Measurements from ENCODE around the gene ADA. TPM values are rescaled to one million over a fixed set of nuclear protein-coding genes. Genes with fewer than 3 reads are reported as not detected.
"Not testable (repeated sequence)": the region's sequence is repeated elsewhere in the genome, so short reads cannot be mapped to it uniquely, and the experiment has no call there.

Gene ADA
- total RNA-seq, 2 experiments from 2014 or later, result 90.4 to 98.8 TPM

DNA sequence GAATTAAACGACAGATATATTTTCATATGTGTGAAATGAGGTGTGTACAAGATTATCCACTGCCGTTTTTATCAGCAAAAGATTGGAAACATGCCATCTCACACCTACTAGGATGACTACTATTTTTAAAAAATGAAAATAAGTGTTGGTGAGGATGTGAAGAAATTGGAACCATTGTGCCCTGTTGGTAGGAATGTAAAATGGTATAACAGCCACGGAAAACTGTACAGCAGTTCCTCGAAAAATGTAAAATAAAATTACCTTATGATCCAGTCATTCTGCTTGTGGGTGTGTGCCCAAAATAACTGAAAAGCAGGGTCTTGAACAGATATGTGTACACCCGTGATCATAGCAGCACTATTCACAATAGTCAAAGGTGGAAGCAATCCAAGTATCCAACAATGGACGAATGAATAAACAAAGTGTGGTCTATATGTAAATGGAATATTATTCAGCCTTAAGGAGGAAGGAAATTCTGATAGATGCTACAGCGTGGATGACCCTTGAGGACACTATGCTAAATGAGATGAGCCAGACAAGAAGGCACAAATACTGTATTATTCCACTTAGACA lies 36.6 kb upstream of the ADA start:
- POLR2A ChIA-PET, result no interaction called here
- no peak for ATAC-seq (ENCODE audit: low read depth)

GRCh38 chr20:44686934-44687333 lies 35.4 kb upstream of the ADA start:
- DNase-seq (no peak), ATAC-seq (ENCODE audit: low read depth) (no peak)
- H3K27ac Mint-ChIP-seq, result no peak overlapping the region
- peaks cover 10% of the 10 kb centered on the region for H3K4me1 Mint-ChIP-seq
- peaks cover 1% of the 10 kb centered on the region for H3K36me3 Mint-ChIP-seq
- H3K4me3 Mint-ChIP-seq, result no peak overlapping the region
- POLR2A ChIA-PET, result interaction anchor here (0.7 kb wide), 1 partner anchor 31 kb away, joined by 3 read pairs; no protein-coding TSS in a partner anchor
- H3K9me3 Mint-ChIP-seq, result peaks cover 1% of the 10 kb centered on the region
- peaks cover 3% of the 10 kb centered on the region for H3K27me3 Mint-ChIP-seq

More for the DNA sequence above, 36.6 kb upstream of the ADA start:
- Mint-ChIP-seq H3K4me1 (peaks cover 10% of the 10 kb centered on the region), H3K27me3 (peaks cover 3% of the 10 kb centered on the region), H3K4me3 (no peak overlapping the region), H3K27ac (no peak overlapping the region), H3K9me3 (peaks cover 5% of the 10 kb centered on the region), H3K36me3 (peaks cover 2% of the 10 kb centered on the region)
- DNase-seq, result no peak

GRCh38 chr20:44684047-44684967 lies 32.8 kb upstream of the ADA start:
- Mint-ChIP-seq H3K9me3 (no peaks in the 10 kb centered on the region), H3K27ac (no peak overlapping the region), H3K36me3 (no peaks in the 10 kb centered on the region), H3K4me3 (no peak overlapping the region), H3K27me3 (peaks cover 3% of the 10 kb centered on the region), H3K4me1 (peaks cover 8% of the 10 kb centered on the region)
- DNase-seq, result no peak
- ATAC-seq (ENCODE audit: low read depth), result no peak
- POLR2A ChIA-PET, result interaction anchor here (1.0 to 3.3 kb wide), 4 partner anchors 32 to 183 kb away, joined by 3 to 31 read pairs (median 6); partner anchors contain the start of gene ADA

DNA sequence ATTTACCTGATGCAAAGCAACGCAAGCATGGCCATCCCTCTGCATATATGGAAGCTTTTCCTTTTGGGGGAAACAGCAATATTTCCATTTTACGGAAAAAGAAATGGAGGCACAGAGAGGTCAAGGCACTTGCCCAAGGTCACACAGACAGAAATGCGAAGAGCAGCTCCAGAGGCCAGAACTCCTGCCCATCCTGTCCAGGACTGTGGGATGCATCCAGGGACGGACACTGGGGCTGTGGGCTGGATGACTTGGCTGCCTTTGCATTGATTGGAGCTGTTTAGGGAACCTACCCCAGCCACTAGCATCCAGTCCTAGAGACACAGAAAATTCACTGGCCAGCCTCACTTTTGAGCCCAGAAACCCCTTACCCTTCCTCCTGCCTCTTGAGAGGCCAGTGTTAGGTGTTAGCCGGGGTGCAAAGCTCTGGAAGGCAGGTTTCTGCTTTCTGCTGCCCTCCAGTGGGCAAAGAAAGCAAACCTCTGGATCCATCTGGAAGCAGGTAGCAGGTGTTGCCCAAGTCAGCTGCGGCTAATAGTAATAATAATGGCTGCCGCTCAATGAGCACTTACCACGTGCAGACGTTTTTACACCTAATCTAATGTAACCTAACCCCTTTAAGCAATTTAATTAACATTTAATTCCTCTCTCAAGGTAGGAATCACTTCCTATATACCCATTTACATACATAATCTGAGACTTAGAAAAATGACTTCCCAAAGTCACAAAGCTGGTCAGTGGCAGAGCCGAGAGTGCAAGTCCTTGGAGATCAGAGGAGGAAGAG lies 32.0 kb upstream of the ADA start:
- peak; percentile 88 for ATAC-seq (ENCODE audit: low read depth)
- H3K9me3 Mint-ChIP-seq, result no peaks in the 10 kb centered on the region
- peak; percentile 66 for DNase-seq
- no peak overlapping the region for H3K4me3 Mint-ChIP-seq
- H3K4me1 Mint-ChIP-seq, result peaks cover 8% of the 10 kb centered on the region
- no peak overlapping the region for H3K27ac Mint-ChIP-seq
- H3K36me3 Mint-ChIP-seq, result no peaks in the 10 kb centered on the region
- H3K27me3 Mint-ChIP-seq, result peaks cover 3% of the 10 kb centered on the region
- POLR2A ChIA-PET, result interaction anchor here (0.5 to 3.3 kb wide), 5 partner anchors 15 to 73 kb away, joined by 3 to 31 read pairs (median 5); partner anchors contain the start of gene ADA

GRCh38 chr20:44681796-44682566 lies 30.5 kb upstream of the ADA start:
- H3K4me1 Mint-ChIP-seq, result peaks cover 8% of the 10 kb centered on the region
- no peak for DNase-seq
- H3K36me3 Mint-ChIP-seq, result no peaks in the 10 kb centered on the region
- H3K27ac Mint-ChIP-seq, result no peak overlapping the region
- H3K27me3 Mint-ChIP-seq, result peaks cover under 1% of the 10 kb centered on the region
- H3K9me3 Mint-ChIP-seq, result no peaks in the 10 kb centered on the region
- POLR2A ChIA-PET, result interaction anchor here (0.7 to 3.3 kb wide), 3 partner anchors 35 to 45 kb away, joined by 3 to 31 read pairs (median 5); no protein-coding TSS in a partner anchor
- no peak overlapping the region for H3K4me3 Mint-ChIP-seq
- no peak for ATAC-seq (ENCODE audit: low read depth)

DNA sequence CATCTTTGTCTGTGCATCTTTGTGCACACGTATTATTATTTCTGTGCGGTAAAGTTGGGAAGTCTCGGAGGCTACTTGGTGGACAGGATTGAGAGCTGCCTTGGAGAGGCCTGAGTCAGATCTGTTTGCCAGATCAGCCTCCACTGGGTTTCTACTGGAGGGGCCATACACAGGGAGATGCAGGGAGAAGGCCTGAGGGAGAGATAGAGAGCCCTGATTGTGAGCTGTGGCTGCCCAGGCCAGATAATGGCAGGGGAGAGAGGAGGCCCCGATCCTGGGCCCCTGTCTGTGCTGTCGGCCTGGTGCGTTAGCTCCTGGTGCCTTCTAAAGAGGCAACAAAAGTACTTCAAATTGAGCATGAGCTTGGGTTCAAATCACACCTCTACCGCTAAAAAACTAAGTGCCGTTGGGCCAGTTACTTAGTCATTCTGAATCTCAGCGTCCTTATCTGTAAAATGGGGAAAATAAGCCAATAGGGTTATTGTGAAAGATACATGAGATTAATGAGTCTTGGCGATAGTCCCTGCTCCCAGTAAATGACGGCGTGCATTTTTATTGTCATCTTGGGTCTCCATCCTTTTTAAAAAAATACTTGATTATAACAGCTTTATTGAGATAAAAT lies 27.6 kb upstream of the ADA start:
- H3K4me1 Mint-ChIP-seq, result peaks cover 4% of the 10 kb centered on the region
- H3K36me3 Mint-ChIP-seq, result no peaks in the 10 kb centered on the region
- no peak for ATAC-seq (ENCODE audit: low read depth)
- POLR2A ChIA-PET, result no interaction called here
- no peaks in the 10 kb centered on the region for H3K27me3 Mint-ChIP-seq
- DNase-seq, result no peak
- H3K27ac Mint-ChIP-seq, result peak overlapping the region; percentile 75
- H3K4me3 Mint-ChIP-seq, result no peak overlapping the region
- no peaks in the 10 kb centered on the region for H3K9me3 Mint-ChIP-seq

- Mint-ChIP-seq H3K27ac (peak overlapping the region; percentile 36), H3K4me3 (no peak overlapping the region), H3K27me3 (no peaks in the 10 kb centered on the region), H3K36me3 (no peaks in the 10 kb centered on the region), H3K4me1 (no peaks in the 10 kb centered on the region), H3K9me3 (no peaks in the 10 kb centered on the region)
- DNase-seq, result no peak
- POLR2A ChIA-PET, result no interaction called here
- ATAC-seq (ENCODE audit: low read depth), result no peak
Measured at GRCh38 chr20:44678242-44678641, 26.7 kb upstream of the ADA start.

GRCh38 chr20:44672318-44672902 lies 20.9 kb upstream of the ADA start:
- H3K36me3 Mint-ChIP-seq; H3K4me3 Mint-ChIP-seq; H3K27me3 Mint-ChIP-seq; H3K27ac Mint-ChIP-seq; H3K9me3 Mint-ChIP-seq; ATAC-seq (ENCODE audit: low read depth); DNase-seq: not testable (repeated sequence)
- POLR2A ChIA-PET, result interaction anchor here (0.6 to 2.0 kb wide), 5 partner anchors 19 to 1089 kb away, joined by 4 to 11 read pairs (median 6); no protein-coding TSS in a partner anchor
- peaks cover 31% of the 10 kb centered on the region for H3K4me1 Mint-ChIP-seq

GRCh38 chr20:44671541-44671940 lies 20.0 kb upstream of the ADA start:
- not testable (repeated sequence) for H3K27ac Mint-ChIP-seq, H3K27me3 Mint-ChIP-seq, H3K9me3 Mint-ChIP-seq, H3K4me3 Mint-ChIP-seq
- Mint-ChIP-seq H3K4me1 (peaks cover 32% of the 10 kb centered on the region), H3K36me3 (peaks cover 11% of the 10 kb centered on the region)
- POLR2A ChIA-PET, result interaction anchor here (0.6 to 2.0 kb wide), 5 partner anchors 18 to 1090 kb away, joined by 4 to 11 read pairs (median 6); no protein-coding TSS in a partner anchor
- DNase-seq (peak; percentile 67), ATAC-seq (ENCODE audit: low read depth) (peak; percentile 89)

- Mint-ChIP-seq H3K36me3 (peaks cover 16% of the 10 kb centered on the region), H3K4me1 (peaks cover 38% of the 10 kb centered on the region)
- DNase-seq; H3K27ac Mint-ChIP-seq; POLR2A ChIA-PET; H3K27me3 Mint-ChIP-seq; H3K4me3 Mint-ChIP-seq; ATAC-seq (ENCODE audit: low read depth); H3K9me3 Mint-ChIP-seq: not testable (repeated sequence)
Measured at GRCh38 chr20:44670851-44671250, 19.4 kb upstream of the ADA start.

- Mint-ChIP-seq H3K4me3 (no peak overlapping the region), H3K9me3 (no peaks in the 10 kb centered on the region), H3K27ac (no peak overlapping the region), H3K27me3 (no peaks in the 10 kb centered on the region), H3K4me1 (peaks cover 27% of the 10 kb centered on the region), H3K36me3 (peaks cover 30% of the 10 kb centered on the region)
- DNase-seq, result no peak
- ATAC-seq (ENCODE audit: low read depth), result no peak
- POLR2A ChIA-PET, result interaction anchor here (1.0 kb wide), 1 partner anchor 12 kb away, joined by 3 read pairs; no protein-coding TSS in a partner anchor
Measured at GRCh38 chr20:44666066-44666465, 14.6 kb upstream of the ADA start.

DNA sequence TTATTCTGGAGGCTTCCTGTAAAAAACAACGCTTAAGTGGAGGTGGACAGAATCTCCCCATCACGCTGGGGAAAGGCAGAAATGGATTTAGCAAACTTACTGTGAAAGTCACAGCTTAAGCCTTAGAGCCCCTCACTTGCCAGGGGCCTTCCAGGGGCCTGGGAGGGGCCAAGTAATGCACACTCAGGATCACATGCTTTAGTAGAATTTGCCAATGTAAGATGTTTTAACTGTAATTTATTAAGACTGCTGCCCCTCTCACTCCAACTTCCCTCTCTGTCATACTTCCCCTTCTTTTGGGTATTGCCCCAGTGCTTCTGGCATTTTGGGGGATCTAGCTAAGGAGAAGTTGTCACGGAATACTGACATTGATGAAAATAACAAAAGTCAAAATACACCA lies 12.6 kb upstream of the ADA start:
- Mint-ChIP-seq H3K4me1 (peaks cover 15% of the 10 kb centered on the region), H3K36me3 (peaks cover 44% of the 10 kb centered on the region), H3K9me3 (no peaks in the 10 kb centered on the region), H3K27ac (no peak overlapping the region), H3K4me3 (no peak overlapping the region), H3K27me3 (no peaks in the 10 kb centered on the region)
- DNase-seq, result no peak
- POLR2A ChIA-PET, result no interaction called here
- no peak for ATAC-seq (ENCODE audit: low read depth)

Measured in activated naive CD8-positive, alpha-beta T cell treated with anti-CD3 and anti-CD28 coated beads, Interleukin-2, amount 10 ng/mL, durations not matched to agents 7 days and 5 days (primary cell).